ENCODE results near the gene SP100.
"Not testable (repeated sequence)": the region's sequence is repeated elsewhere in the genome, so short reads cannot be mapped to it uniquely, and the experiment has no call there.

SP100 gene

DNA sequence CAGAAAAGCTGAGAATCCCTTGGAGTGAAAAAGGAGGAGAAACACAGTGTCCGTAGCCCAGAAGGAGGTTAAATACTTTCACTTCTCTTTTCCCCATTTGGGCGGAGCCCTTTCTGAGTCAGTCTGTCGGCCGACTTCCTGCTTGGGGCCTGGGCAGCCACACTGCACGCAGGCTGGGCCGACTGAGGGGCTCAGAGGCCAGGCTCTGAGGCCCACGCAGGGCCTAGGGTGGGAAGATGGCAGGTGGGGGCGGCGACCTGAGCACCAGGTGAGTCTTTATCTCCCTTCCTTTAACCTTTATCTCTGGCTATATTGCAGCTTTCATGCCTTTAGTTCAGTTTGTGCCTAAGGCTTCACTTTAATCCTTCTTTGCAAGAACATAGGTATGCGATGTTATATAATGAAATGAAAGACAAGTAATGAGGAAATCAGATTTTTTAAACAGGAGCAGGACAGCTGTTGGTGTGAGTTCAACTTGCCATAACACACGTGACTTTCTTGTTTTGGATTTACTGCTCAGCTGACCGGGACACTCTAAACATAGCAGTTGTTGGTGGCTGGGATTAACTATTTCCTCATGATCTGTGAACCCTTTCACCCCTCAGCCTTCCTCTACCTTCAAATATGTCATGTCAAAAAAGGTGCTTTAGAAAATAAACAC, at the start of gene SP100:
SP100 (plus strand) TSS at position 141 of the 661 bp plus-strand sequence; CDS start at position 237, 96 bp downstream.
- H3K27ac ChIP-seq, result peak within 1 kb of the TSS; percentile 45

DNA sequence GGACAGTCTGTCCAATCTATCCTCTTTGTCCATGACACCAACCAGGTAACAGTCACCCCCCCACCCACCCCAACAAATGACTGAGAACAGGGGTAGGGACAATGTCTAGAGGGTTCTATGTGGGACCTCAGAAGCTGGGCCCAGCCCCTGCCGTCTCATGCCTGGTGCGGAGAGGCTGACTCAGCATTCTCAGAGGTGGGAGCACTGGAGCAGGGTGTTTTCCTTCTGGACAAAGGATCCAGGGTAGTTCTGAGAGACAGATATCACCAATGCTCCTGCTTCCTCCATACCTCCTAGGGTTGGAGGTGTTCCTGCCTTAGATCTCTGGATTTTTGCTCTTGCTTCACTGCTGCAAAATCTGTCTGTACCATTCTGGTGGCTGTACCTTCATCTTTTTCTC, 33.9 kb upstream of the SP100 start:
- no peak overlapping the region for H3K27ac ChIP-seq
- TF ChIP-seq CTCF (conservative IDR thresholded peaks at IDR 0.05), result no peak

More for the DNA sequence above, at the start of gene SP100:
- TF ChIP-seq CTCF (conservative IDR thresholded peaks at IDR 0.05), result no peak

DNA sequence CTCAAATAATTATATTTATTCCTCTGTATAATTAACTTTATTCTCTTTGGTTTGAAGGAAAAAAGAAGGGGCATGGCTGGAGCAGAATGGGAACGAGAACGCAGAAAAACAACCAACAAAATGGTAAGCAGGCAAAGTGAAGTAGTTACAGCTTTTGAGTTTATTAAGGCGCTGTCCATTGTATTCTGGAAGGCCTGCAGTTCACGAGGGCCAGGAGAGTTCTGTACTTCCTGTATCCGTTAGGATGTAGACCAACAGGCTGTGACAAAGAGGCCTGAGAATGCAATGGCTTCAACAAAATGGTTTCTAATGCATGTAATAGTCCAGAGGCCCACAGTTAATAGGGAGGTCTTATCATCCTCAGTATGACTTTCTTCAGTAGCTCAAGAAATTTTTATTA, 32.5 kb upstream of the SP100 start:
- no peak for TF ChIP-seq CTCF (conservative IDR thresholded peaks at IDR 0.05)

GRCh38 chr2:230384986-230385385, 31.0 kb upstream of the SP100 start:
- no peak for TF ChIP-seq CTCF (conservative IDR thresholded peaks at IDR 0.05)
- no peak overlapping the region for H3K27ac ChIP-seq

More for the DNA sequence above, 32.5 kb upstream of the SP100 start:
- H3K27ac ChIP-seq, result no peak overlapping the region

- H3K27ac ChIP-seq, result no peak overlapping the region
- TF ChIP-seq CTCF (conservative IDR thresholded peaks at IDR 0.05), result no peak
Measured at GRCh38 chr2:230394301-230394700, 21.7 kb upstream of the SP100 start.

- H3K27ac ChIP-seq, result not testable (repeated sequence)
Measured at GRCh38 chr2:230398698-230399097, 17.3 kb upstream of the SP100 start.

DNA sequence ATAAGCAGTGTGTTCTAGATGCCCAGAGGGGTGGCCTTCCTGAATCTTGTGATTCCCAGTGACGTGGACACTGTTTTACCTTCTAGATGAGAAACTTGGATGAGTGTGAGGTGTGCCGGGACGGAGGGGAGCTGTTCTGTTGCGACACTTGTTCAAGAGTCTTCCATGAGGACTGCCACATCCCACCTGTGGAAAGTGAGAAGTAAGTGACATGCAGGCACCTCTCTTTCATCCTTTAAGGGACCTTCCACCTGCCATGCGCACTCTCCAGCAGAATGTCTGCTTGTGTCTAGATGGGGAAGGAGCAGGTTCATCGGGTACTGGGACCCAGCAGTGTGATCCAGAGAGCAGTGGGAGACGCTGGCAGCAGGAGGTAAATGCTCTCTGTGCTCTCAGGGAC, 16.0 kb upstream of the SP100 start:
- H3K27ac ChIP-seq, result no peak overlapping the region
- no peak for TF ChIP-seq CTCF (conservative IDR thresholded peaks at IDR 0.05)

- no peak overlapping the region for H3K27ac ChIP-seq
- no peak for TF ChIP-seq CTCF (conservative IDR thresholded peaks at IDR 0.05)
Measured at GRCh38 chr2:230400454-230400853, 15.5 kb upstream of the SP100 start.

DNA sequence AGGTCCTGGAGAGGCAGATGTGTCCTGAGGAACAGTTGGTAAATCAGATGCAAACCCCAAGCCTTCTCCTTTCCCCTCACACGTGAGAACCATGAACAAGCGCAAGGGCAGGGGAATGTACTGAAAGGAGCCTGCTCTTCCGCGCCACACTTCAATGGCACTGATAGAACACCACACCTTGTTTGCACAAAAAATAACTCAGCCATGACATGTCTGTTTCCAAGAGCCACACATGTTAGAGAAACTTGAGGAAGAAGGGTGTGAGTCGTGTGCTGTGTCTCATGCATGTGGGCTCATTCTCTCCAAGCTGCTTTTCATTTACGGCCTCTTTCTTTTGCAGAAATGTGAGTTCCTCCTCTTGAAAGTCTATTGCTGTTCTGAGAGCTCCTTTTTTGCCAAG, 15.0 kb upstream of the SP100 start:
- H3K27ac ChIP-seq, result not testable (repeated sequence)

Measured in VCaP (cell line).